Fibroblast of skin of back (primary cell): ENCODE results near the gene IL1B.

Experiments
- DNase-seq: peaks from one replicate; pipeline ENCODE4 v3.0.0-alpha.2; 2013

IL1B gene

DNA sequence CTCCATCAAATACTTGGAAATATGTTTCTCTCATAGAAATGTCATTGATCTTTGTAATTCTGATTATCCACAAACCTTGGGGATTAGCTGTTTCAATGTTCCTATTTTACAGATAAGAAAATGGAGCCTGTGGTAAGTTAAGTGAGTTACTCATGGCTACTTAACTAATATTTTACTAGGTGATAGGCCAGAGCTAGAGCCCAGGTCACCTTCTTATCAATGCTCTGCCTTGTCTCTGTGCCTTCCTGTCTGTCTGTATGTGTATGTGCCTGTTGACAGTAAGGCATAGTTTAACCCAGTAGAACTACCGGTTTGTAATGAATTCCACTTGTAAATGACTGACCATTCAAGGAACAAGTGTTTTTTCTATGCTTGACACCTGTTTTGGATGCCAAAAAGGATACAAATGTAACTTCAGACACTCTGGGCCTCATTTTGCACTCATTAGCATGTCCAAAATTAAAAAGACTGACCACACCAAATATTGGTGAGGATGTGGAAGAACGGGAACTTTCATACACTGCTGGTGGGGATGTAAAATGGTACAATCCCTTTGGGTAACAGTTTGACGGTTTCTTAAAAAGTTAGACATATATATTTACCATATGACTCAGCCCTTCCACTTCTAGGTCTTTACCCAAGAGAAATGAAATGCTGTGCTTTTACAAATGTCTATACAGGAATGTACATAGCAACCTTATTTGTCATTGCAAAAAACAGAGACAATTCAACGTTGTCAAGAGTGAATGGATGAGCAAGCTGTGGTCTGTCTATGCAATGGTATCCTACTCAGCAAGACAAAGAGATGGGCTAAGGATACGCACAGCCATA lies 32.7 kb downstream of the IL1B start:
- peak; percentile 98 for DNase-seq

DNA sequence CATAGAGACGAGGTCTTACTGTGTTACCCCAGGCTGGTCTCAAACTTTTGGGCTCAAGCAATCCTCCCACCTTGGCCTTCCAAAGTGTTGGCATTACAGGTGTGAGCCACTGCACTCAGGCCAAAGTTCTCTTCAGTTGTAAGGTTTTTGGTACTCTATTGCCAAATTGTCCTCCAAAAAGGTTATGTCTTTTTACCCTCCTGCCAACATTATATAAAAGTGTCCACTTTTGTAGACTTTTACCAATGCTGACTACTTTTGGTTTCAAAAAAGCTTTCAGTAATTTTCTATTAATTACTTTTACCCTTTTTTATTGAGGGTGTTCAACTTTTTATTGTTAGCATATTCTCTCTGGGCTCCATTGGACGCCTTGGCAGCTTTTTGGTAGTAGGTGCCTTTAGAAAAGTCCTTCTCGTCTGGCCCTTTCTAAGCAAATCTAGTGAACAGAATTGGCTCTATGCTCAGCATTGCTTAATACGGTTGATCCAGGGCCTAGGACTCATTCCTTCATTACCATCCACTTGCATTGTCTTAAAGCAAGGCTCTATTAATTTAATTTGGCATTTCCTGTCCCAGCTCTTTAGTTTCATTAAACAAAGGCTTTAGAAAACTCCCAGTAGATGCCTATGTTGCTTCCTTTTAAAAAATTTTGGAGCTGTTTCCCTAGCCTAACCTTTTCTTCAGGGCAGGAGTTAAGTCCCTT lies 35.5 kb downstream of the IL1B start:
- DNase-seq = no peak

DNA sequence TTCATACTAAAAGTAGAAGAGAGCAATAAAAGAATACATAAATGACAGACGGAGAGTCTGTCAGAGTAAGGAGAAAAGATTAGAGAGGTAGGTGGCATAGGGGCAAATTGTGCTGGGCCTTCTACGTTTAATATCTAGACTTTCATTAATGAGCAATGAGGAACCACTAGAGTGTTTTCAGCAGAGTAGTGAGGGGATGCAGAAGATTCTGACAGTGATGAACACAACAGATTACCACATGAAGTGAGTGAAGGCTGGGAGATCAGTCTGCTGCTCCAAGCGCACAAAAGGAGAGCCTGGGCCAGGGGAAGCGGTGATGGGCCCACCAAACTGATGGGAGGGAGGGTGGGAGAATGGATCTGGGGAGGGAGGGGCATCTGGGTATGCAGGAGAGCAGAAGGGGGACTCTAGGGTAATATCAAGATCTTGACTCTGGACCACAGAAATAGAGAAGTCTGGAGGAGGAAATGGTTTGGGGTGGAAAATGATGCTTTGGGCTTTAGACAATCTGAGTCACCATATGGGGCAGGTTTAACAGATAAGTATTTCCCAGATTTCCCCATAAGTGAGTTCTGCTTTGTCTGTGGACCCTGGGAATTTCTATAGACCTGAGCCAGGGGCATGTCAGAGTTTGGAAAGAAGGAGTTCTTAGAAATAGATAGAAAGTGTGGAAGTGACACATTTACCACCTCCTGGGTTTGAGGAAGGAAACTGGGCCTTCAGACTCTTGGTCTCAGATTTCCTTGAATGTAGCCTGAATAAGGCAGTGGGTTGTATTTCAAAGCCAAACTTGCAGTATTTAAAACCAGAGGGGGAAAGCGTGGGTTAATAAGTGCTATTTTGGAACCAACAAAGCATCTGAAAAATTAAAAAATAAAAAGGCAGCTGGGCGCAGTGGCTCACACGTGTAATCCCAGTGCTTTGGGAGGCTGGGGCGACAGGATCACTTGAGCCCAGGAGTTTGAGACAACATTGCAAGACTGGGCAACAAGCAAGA lies 37.3 kb downstream of the IL1B start:
- DNase-seq = no peak

DNA sequence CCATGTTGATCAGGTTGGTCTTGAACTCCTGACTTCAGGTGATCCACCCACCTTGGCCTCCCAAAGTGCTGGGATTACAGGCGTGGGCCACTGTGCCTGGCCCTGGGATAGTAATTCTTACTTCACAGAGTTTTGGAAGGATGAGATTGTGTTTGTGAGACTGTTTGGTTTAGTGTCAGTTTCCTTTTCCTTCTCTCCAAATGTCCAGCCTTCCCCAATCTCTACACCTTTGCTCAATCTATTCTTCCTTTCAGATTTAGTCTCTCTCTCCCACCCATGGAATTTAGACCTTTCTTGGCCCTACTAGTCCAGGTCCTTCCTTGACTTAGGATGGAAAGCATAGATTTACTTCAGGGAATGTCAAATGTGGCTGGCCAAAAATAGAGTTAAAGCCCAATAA lies 40.1 kb downstream of the IL1B start:
- DNase-seq = no peak

DNA sequence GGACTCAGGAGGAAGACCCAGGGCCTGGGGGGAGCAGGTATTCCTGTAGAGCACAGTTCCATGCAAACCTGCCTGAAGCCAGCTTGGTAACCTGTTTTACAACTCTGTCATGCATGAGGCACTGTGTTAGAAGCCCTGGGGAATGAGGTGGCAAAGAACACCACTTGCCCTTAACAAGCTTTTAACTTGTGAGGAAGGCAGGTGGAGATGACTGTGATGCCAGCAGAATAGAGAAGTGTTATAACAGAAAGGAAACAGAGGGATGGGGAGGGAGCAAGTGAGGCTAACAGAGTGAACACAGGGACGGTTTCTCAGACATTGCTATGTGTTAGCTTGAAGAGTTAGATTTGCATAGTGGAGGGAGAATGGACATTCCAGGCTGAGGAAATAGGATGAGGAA lies 40.8 kb downstream of the IL1B start:
- DNase-seq = no peak

DNA sequence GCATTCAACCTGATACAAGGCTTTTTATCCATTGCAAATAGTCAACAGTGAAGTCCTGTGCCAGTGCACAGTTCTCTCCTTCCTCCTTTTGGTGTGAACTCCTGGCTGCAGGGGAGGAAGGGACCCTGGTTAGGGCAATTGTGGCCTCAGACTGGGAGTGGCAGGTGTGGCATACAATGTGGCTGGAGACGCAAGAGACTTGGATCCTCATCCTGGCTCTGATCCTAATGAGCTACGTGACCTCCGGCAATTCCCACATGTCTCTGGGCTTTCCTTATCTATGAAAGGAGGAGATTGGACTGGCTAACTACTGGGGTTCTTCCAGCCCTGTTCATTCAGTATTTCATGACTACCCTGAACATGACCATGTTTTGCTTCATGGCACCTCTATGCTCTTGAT lies 41.7 kb downstream of the IL1B start:
- DNase-seq = no peak

DNA sequence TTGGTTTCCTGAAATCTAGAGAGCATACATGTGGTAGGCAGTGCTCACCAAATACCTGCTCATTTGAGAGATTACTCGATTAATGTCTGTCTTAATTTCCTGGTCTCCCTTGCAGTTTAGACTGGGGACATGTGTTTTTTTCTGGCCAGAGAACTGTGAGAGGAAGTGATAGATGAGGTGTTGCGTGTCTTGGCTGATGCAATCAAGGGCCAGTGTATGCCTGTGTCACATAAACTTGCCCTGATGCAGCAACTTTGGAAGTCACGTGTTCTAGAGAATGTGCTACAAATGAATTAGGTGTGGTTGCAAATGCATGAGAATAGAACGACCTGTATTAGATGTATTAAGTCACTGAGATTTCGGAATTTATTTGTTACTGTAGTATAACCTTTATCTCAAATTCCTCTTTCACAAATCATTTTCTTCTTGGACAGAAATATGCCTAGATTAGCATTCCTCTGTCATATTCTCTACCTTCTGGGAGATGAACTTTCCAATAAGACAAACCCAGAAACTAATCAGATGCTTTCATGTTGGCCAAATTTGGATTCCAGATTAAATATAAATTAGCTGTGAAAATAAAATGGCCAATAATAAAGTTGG lies 42.3 kb downstream of the IL1B start:
- DNase-seq = peak; percentile 67

DNA sequence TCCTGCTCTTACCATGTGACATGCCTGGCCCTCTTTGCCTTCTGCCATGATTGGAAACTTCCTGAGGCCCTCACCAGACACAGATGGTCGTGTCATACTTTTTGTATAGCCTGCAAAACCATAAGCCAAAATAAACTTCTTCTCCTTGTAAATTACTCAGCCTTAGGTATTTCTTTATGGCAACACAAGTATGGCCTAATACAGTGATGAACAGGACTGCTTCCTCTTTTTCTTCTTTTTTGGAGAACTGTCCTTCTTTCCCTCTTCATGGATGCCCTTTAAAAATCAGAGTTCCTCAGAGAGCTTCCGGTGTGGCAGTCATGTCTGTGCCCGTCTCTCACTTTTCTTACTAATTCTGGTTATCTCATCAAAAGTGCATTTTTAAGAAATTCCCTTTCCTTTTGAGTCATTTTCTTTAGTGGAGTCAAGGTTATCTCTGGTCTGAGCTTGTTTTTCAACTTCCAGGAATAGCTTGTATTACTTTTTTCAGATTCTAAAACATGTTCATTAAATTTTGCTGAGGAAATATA lies 43.1 kb downstream of the IL1B start:
- peak; percentile 40 for DNase-seq

DNA sequence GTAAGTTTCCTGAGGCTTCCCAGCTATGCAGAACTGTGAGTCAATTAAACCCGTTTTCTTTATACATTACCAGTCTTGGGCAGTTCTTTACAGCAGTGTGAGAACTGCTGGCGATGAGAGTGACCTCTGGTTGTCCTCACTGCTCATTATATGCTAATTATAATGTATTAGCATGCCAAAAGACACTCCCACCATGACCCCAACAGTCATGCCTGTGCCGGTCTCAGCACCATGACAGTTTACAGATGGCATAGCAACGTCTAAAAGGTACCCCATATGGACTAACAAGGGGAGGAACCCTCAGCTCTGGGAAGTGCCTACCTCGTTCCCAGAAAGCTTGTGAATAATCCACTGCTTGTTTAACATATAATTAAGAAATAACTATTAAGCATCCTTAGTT lies 44.2 kb downstream of the IL1B start:
- DNase-seq = no peak

DNA sequence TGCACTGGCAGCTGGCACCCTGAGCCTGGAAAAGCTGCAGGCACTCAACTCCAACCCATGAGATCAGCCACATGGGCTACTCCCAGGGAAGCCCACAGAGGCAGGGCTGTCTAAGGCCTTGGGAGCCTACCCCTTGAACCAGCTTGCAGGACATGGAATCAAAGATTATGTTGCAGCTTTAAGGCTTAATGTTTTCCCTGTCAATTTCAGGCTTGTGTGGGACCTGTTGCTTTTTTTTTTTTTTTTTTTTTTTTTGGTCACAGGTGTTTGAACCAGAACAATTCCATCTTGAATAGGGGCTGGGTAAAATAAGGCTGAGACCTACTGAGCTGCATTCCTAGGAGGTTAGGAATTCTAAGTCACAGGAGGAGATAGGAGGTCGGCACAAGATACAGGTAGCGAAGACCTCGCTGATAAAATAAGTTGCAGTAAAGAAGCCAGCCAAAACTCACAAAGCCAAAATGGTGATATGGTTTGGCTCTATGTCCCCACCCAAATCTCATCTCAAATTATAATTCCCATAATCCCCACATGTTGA lies 44.8 kb downstream of the IL1B start:
- DNase-seq = no peak

DNA sequence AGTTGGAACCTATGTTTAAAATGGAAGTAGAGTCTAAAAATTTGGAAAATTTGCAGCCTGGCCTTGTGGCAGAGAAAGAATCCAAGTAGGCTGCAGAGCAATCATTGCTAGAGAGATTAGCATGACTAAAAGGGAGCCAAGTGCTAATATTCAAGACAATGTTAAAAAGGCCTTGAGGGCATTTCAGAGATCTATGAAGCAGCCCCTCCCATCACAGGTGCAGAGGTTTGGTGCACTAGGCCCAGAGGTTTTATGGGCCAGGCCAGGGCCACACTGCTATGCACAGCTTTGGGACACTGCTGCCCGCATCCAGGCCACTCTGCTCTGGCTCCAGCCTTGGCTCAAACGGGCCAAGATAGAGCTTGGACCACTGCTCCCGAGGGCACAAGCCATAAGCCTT lies 45.6 kb downstream of the IL1B start:
- no peak for DNase-seq

DNA sequence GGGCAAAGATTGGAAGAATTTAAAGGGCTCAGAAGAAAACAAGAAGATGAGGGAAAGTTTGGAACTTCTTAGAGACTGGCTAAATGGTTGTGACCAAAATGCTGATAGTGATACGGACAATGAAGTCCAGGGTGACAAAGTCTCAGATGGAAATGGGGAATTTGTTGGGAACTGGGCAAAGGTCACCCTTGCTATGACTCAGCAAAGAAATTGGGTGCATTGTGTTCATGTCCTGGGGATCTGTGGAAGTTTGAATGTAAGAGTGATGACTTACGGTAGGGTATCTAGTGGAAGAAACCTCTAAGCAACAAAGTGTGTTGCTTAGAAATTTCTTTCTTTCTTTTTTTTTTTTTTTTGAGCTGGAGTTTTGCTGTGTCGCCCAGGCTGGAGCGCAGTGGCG lies 46.3 kb downstream of the IL1B start:
- DNase-seq = no peak

DNA sequence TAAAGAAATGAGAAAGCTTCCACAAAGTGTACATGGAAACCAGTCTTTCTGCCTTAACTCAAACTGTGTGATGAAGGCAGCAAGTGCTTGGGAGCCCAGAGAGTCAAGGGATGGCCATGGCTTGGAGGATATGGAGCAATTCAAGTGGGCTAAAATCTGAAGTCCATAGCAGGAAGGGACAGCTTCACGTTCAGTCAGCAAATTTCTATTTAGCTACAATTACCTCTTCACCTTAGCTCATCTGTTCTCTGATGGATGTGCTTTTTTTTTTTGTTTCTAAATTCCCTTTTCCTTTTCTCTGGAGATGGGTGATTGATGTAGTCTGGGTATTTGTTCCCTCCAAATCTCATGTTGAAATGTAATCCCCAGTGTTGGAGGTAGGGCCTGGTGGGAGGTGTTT lies 47.4 kb downstream of the IL1B start:
- DNase-seq = no peak

DNA sequence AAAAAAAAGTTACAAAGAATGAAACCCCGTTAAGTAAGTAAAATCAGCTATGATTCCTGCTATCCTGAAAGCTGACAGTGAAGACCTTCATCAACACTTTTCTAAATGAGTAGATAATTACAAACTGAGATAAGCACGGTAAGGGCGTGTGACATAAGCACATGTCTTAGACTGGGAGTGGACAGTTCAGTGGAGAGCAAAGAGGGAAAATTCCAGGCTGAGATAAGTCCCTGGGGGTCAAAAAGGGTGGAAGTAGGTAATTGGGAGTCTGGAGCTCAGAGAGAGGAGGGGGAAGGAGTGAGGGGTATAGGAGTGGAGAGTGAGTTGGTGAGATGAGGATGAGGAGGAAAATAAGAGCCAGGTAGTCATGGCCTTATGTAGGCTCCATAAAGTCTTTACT lies 47.9 kb downstream of the IL1B start:
- DNase-seq = no peak

DNA sequence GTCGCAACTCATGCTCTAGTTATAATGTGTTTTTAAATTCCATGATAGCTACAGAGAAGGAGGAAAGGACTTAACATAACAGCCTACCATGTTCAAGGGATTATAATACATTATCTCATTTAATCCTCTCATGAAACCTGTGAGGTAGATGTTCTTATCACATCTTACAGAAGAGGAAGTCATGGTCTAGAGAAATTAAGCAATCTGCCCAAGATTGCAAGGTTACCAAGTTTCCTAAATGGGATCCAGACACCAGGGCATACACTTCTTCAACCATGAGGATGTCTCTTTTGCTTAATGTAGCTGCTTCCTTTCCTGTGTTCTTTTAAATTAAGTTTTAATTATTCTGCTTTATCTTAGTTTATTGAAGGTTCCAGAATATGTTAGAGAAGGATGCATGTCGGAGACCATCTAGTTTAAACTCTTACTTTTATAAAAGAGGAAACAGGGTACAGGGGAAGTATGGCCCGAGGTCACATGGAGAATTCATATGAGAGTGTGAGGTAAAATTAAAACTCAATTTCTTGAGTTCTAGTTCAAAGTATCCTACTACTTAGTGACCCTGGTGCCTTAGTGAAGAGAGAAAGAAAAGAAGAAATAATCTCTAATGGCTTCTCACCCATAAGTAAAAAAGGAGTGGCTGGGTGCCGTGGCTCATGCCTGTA lies 48.7 kb downstream of the IL1B start:
- DNase-seq = no peak

DNA sequence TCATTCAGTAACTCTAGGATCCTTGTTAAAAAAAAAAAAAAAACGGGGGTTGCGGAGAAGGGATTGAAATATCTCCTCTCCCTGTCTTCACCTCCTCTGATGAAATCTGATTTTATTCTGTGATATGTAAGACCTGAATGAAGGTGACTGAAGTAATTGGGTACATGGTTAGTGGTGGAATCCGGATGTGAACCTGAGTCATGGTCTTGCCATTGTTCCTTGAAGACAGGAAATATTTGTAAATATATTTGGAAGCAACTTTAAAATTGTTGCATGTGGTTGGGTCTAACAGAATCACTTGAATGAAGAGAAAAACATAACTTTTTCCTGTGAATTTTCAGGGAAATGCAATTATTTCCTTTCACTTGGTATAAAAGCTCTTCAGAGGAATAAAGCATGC lies 49.3 kb downstream of the IL1B start:
- DNase-seq = no peak

DNA sequence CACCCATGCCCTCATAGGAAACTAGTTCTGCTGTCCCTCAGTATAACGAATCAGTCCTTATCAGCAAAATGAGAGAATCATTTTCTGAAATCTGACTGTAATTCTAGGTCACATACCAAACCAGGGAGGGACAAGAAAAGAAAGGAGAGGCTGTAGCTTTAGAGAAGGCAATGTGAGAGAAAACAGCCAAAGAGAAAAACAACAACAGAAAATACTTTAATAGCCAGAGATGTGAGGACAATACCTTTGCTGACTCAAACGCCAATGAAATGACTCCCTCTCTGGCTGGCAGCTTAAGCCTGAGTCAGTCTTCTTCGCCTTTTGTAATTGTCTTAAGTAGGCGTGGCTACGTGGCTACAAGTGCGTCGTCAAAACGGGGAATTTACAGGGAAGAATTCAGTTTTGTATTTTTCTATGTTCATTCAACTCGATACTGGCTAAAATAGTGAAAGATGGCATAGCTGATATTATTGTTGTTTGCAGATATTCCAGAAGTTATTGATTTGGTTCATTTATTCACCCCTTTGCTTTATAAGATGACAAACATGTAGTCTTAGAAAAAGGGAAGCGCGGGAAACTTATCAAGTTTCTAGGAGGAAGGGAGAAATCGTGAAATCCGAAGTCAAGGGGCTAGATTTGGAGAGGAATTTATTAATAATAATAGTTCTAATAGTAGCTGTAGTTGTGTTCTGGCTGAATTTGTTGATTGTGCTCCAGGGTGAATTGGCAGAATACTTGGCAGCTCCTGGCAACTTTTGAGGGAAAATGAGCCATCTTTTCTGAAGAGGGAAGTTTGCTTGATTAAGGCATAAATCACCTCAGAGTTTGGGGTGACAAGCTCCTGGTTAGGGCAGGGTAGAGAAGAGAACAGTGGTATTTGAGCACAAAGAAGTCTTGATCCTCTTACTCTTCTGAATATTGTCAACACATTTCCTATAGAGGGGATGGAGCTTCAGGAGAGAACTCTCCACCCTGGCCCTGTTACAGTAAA lies 52.1 kb downstream of the IL1B start, which contains the start of gene IL1A:
Gene IL1A (minus strand): TSS at position 295 of the 991 bp plus-strand sequence. CDS start 723 bp downstream, outside the sequence.
- peak; percentile 45 for DNase-seq

DNA sequence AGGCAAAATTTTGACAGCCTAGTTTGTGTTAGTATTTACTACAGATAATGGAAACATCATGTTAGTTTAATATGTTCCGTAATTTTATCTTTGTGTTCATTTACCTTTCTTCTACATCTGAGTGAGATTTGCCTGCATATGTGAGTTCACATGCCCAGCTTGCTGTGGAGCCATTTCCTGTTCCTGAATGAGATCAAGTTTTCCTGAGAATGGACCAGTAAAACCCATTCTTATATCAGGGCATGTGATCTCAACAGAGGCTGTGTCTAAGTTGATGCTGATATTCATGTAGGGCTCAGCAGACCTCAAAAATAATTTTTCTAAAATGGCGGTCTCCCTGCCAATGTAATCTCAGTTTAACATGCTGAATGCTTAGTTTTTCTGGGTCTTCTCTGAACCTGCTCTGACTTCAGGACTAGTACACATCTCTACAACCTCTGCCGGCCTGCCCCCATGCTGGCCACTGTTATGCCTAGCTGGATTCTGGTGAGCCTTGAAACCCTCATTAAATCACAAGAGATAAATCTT lies 53.3 kb downstream of the IL1B start:
- no peak for DNase-seq

DNA sequence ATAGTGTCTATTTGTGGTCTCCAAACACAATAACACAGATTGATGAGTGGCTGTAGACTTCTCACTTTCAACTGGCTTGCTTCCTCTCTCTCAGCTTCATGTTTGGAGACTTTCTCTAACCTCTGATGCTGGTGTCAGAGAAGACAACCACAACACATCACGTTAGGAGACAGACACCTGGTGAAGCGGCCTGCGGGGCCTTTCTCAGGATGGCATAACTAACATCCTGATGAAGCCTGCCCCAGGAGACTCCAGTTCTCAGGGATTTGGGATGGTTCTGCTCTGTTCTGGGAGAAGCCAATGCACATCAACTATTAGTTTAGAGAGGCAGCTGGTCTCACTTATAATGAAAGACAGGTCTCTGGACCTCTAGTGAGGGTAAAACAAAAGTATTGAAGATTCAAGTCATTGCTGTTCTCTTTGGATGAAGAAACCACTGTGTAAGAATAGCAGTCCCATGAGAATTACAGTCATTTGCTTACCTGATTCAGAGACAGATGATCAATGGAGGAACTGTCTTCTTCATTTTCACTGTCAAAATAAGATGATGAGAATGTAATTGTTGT lies 54.3 kb downstream of the IL1B start:
- DNase-seq = no peak
